ENCODE results near the gene IDNK. TPM values are rescaled to one million over a fixed set of nuclear protein-coding genes. Genes with fewer than 3 reads are reported as not detected.
"Not testable (repeated sequence)": the region's sequence is repeated elsewhere in the genome, so short reads cannot be mapped to it uniquely, and the experiment has no call there.

The IDNK gene
- total and polyA plus RNA-seq, 7 experiments from 2014 or later, result 8.5 to 15.3 (median 10.9) TPM

GRCh38 chr9:83596899-83597504, 25.9 kb upstream of the IDNK start:
- intact Hi-C loops (cut with micrococcal nuclease), result loop anchor here (1.0 to 2.0 kb wide), 2 partner anchors 262 to 263 kb away; no protein-coding TSS in a partner anchor
- Mint-ChIP-seq H3K27me3 (no peaks in the 10 kb centered on the region), H3K4me3 (no peak overlapping the region), H3K27ac (no peak overlapping the region), H3K36me3 (peaks cover 0 to 6% (median 0%) of the 10 kb centered on the region in 5 donors), H3K4me1 (peaks cover 0 to 2% (median 0%) of the 10 kb centered on the region in 7 donors), H3K9me3 (peaks cover 0 to 1% (median 0%) of the 10 kb centered on the region in 11 donors)
- Histone ChIP-seq H3K4me1 (ENCODE audit: control insufficient read depth in 2 of 2, insufficient read depth in 2 of 2, low read length in 2 of 2) (no peaks in the 10 kb centered on the region), H3K27me3 (ENCODE audit: control insufficient read depth in 2 of 2, insufficient read depth in 2 of 2, low read length in 2 of 2) (no peaks in the 10 kb centered on the region), H3K36me3 (ENCODE audit: control insufficient read depth in 2 of 3, insufficient read depth in 3 of 3, low read length in 3 of 3) (no peaks in the 10 kb centered on the region), H3K4me3 (ENCODE audit: low read length) (no peak overlapping the region), H3K27ac (ENCODE audit: low read depth, low read length) (no peak overlapping the region), H3K9me3 (ENCODE audit: control insufficient read depth in 2 of 3, low read length in 3 of 3) (no peaks in the 10 kb centered on the region)
- ChIA-PET CTCF (no interaction called here), POLR2A (no interaction called here)
- DNase-seq (peak in 4 of 9 donors; percentile 11 to 35 (median 14)), ATAC-seq (no peak)

- Mint-ChIP-seq H3K27ac (peak overlapping the region in 1 of 9 donors; percentile 65), H3K9me3 (peaks cover 0 to 1% (median 0%) of the 10 kb centered on the region in 11 donors), H3K36me3 (peaks cover 0 to 6% (median 0%) of the 10 kb centered on the region in 5 donors), H3K4me3 (no peak overlapping the region), H3K27me3 (no peaks in the 10 kb centered on the region), H3K4me1 (peaks cover 0 to 2% (median 0%) of the 10 kb centered on the region in 7 donors)
- Histone ChIP-seq H3K27ac (ENCODE audit: low read depth, low read length) (no peak overlapping the region), H3K4me1 (ENCODE audit: control insufficient read depth in 2 of 2, insufficient read depth in 2 of 2, low read length in 2 of 2) (no peaks in the 10 kb centered on the region), H3K9me3 (ENCODE audit: control insufficient read depth in 2 of 3, low read length in 3 of 3) (no peaks in the 10 kb centered on the region), H3K36me3 (ENCODE audit: control insufficient read depth in 2 of 3, insufficient read depth in 3 of 3, low read length in 3 of 3) (no peaks in the 10 kb centered on the region), H3K4me3 (ENCODE audit: low read length) (no peak overlapping the region), H3K27me3 (ENCODE audit: control insufficient read depth in 2 of 2, insufficient read depth in 2 of 2, low read length in 2 of 2) (no peaks in the 10 kb centered on the region)
- ATAC-seq, result peak; percentile 40
- no peak for DNase-seq
- ChIA-PET CTCF (no interaction called here), POLR2A (no interaction called here)
- intact Hi-C loops (cut with micrococcal nuclease), result no loop called here
These were observed 24.5 kb upstream of the IDNK start for GRCh38 chr9:83598487-83598886.

GRCh38 chr9:83599071-83599470, 23.9 kb upstream of the IDNK start:
- ChIA-PET CTCF (no interaction called here), POLR2A (no interaction called here)
- intact Hi-C loops (cut with micrococcal nuclease), result no loop called here
- no peaks in the 10 kb centered on the region for H3K27me3 ChIP-seq (ENCODE audit: control insufficient read depth in 2 of 2, insufficient read depth in 2 of 2, low read length in 2 of 2)
- H3K4me3 ChIP-seq (ENCODE audit: low read length), result no peak overlapping the region
- no peaks in the 10 kb centered on the region for H3K27me3 Mint-ChIP-seq
- peaks cover 0 to 6% (median 0%) of the 10 kb centered on the region in 5 donors for H3K36me3 Mint-ChIP-seq
- H3K9me3 ChIP-seq (ENCODE audit: control insufficient read depth in 2 of 3, low read length in 3 of 3), result no peaks in the 10 kb centered on the region
- no peaks in the 10 kb centered on the region for H3K36me3 ChIP-seq (ENCODE audit: control insufficient read depth in 2 of 3, insufficient read depth in 3 of 3, low read length in 3 of 3)
- peaks cover 0 to 1% (median 0%) of the 10 kb centered on the region in 11 donors for H3K9me3 Mint-ChIP-seq
- H3K4me3 Mint-ChIP-seq, result no peak overlapping the region
- peaks cover 0 to 2% (median 0%) of the 10 kb centered on the region in 7 donors for H3K4me1 Mint-ChIP-seq
- ATAC-seq, result no peak
- H3K27ac ChIP-seq (ENCODE audit: low read depth, low read length), result no peak overlapping the region
- no peaks in the 10 kb centered on the region for H3K4me1 ChIP-seq (ENCODE audit: control insufficient read depth in 2 of 2, insufficient read depth in 2 of 2, low read length in 2 of 2)
- DNase-seq, result no peak
- no peak overlapping the region for H3K27ac Mint-ChIP-seq

- Mint-ChIP-seq H3K9me3 (peaks cover 0 to 1% (median 0%) of the 10 kb centered on the region in 11 donors), H3K36me3 (peaks cover 0 to 6% (median 0%) of the 10 kb centered on the region in 5 donors), H3K4me1 (peaks cover 0 to 2% (median 0%) of the 10 kb centered on the region in 7 donors), H3K4me3 (no peak overlapping the region), H3K27me3 (no peaks in the 10 kb centered on the region), H3K27ac (no peak overlapping the region)
- CTCF ChIA-PET, result no interaction called here
- DNase-seq (no peak), ATAC-seq (no peak)
- no peaks in the 10 kb centered on the region for H3K36me3 ChIP-seq (ENCODE audit: control insufficient read depth in 2 of 3, insufficient read depth in 3 of 3, low read length in 3 of 3)
- POLR2A ChIA-PET, result interaction anchor here (0.6 kb wide), 1 partner anchor 116 kb away, joined by 3 read pairs; no protein-coding TSS in a partner anchor
- no peaks in the 10 kb centered on the region for H3K9me3 ChIP-seq (ENCODE audit: control insufficient read depth in 2 of 3, low read length in 3 of 3)
- H3K27ac ChIP-seq (ENCODE audit: low read depth, low read length), result no peak overlapping the region
- intact Hi-C loops (cut with micrococcal nuclease), result no loop called here
- H3K4me3 ChIP-seq (ENCODE audit: low read length), result no peak overlapping the region
- no peaks in the 10 kb centered on the region for H3K27me3 ChIP-seq (ENCODE audit: control insufficient read depth in 2 of 2, insufficient read depth in 2 of 2, low read length in 2 of 2)
- no peaks in the 10 kb centered on the region for H3K4me1 ChIP-seq (ENCODE audit: control insufficient read depth in 2 of 2, insufficient read depth in 2 of 2, low read length in 2 of 2)
These were observed 21.5 kb upstream of the IDNK start for GRCh38 chr9:83601463-83601862.

GRCh38 chr9:83607620-83608019, 15.3 kb upstream of the IDNK start:
- H3K27ac ChIP-seq (ENCODE audit: low read depth, low read length); H3K4me3 Mint-ChIP-seq; H3K9me3 ChIP-seq (ENCODE audit: control insufficient read depth in 2 of 3, low read length in 3 of 3); DNase-seq; H3K27me3 ChIP-seq (ENCODE audit: control insufficient read depth in 2 of 2, insufficient read depth in 2 of 2, low read length in 2 of 2); H3K36me3 Mint-ChIP-seq; POLR2A ChIA-PET; H3K4me1 ChIP-seq (ENCODE audit: control insufficient read depth in 2 of 2, insufficient read depth in 2 of 2, low read length in 2 of 2); H3K4me1 Mint-ChIP-seq; CTCF ChIA-PET; H3K27ac Mint-ChIP-seq; intact Hi-C loops (cut with micrococcal nuclease); H3K36me3 ChIP-seq (ENCODE audit: control insufficient read depth in 2 of 3, insufficient read depth in 3 of 3, low read length in 3 of 3); H3K9me3 Mint-ChIP-seq; H3K4me3 ChIP-seq (ENCODE audit: low read length); ATAC-seq: not testable (repeated sequence)
- peaks cover 0 to 13% (median 9%) of the 10 kb centered on the region in 5 donors for H3K27me3 Mint-ChIP-seq

GRCh38 chr9:83613298-83613697, 9.6 kb upstream of the IDNK start:
- H3K4me3 Mint-ChIP-seq; CTCF ChIA-PET; POLR2A ChIA-PET; H3K36me3 ChIP-seq (ENCODE audit: control insufficient read depth in 2 of 3, insufficient read depth in 3 of 3, low read length in 3 of 3); H3K9me3 Mint-ChIP-seq; H3K27ac Mint-ChIP-seq; H3K36me3 Mint-ChIP-seq; DNase-seq; H3K4me1 ChIP-seq (ENCODE audit: control insufficient read depth in 2 of 2, insufficient read depth in 2 of 2, low read length in 2 of 2); H3K4me1 Mint-ChIP-seq; ATAC-seq; H3K27me3 ChIP-seq (ENCODE audit: control insufficient read depth in 2 of 2, insufficient read depth in 2 of 2, low read length in 2 of 2); H3K4me3 ChIP-seq (ENCODE audit: low read length); H3K9me3 ChIP-seq (ENCODE audit: control insufficient read depth in 2 of 3, low read length in 3 of 3); H3K27ac ChIP-seq (ENCODE audit: low read depth, low read length); intact Hi-C loops (cut with micrococcal nuclease): not testable (repeated sequence)
- H3K27me3 Mint-ChIP-seq, result peaks cover 0 to 17% (median 9%) of the 10 kb centered on the region in 5 donors

- CTCF ChIA-PET, result interaction anchor here (1.5 kb wide), 1 partner anchor 32 kb away, joined by 5 read pairs; no protein-coding TSS in a partner anchor
- no peak overlapping the region for H3K4me3 ChIP-seq (ENCODE audit: low read length)
- no peaks in the 10 kb centered on the region for H3K36me3 Mint-ChIP-seq
- no peak for DNase-seq
- POLR2A ChIA-PET, result interaction anchor here (0.6 kb wide), 1 partner anchor 23 kb away, joined by 4 read pairs; no protein-coding TSS in a partner anchor
- H3K4me3 Mint-ChIP-seq, result no peak overlapping the region
- H3K27me3 Mint-ChIP-seq, result peaks cover 0 to 21% (median 4%) of the 10 kb centered on the region in 5 donors
- peaks cover 0 to 2% (median 0%) of the 10 kb centered on the region in 11 donors for H3K9me3 Mint-ChIP-seq
- H3K4me1 Mint-ChIP-seq, result peaks cover under 1 to 13% (median 10%) of the 10 kb centered on the region in 7 donors
- no peaks in the 10 kb centered on the region for H3K9me3 ChIP-seq (ENCODE audit: control insufficient read depth in 2 of 3, low read length in 3 of 3)
- no peak for ATAC-seq
- no peaks in the 10 kb centered on the region for H3K36me3 ChIP-seq (ENCODE audit: control insufficient read depth in 2 of 3, insufficient read depth in 3 of 3, low read length in 3 of 3)
- H3K27ac Mint-ChIP-seq, result no peak overlapping the region
- H3K27ac ChIP-seq (ENCODE audit: low read depth, low read length), result no peak overlapping the region
- H3K27me3 ChIP-seq (ENCODE audit: control insufficient read depth in 2 of 2, insufficient read depth in 2 of 2, low read length in 2 of 2), result no peaks in the 10 kb centered on the region
- H3K4me1 ChIP-seq (ENCODE audit: control insufficient read depth in 2 of 2, insufficient read depth in 2 of 2, low read length in 2 of 2), result no peaks in the 10 kb centered on the region
- intact Hi-C loops (cut with micrococcal nuclease), result no loop called here
These were observed 5.6 kb upstream of the IDNK start for GRCh38 chr9:83617299-83617698.

Data from naive thymus-derived CD4-positive, alpha-beta T cell (primary cell).